Adrenal gland (tissue), 12 donors: Measurements from ENCODE around the gene AVPR1A. TPM values are rescaled to one million over a fixed set of nuclear protein-coding genes. Genes with fewer than 3 reads are reported as not detected.

Source experiments
- DNase-seq, 7 donors: peaks; one replicate each; pipeline ENCODE4 v3.0.0-alpha.2; 2019 to 2020
- H3K27ac ChIP-seq, 5 donors: fragments of 200-600 bp; sonication (generic) in 4 of 5; 1 replicate in 3 of 5; 2 replicates in 2 of 5; pipeline versions ENCODE4 v1.5.1 to v1.8.0; 2016 to 2020; ENCODE audit warnings: mild to moderate bottlenecking in 1 of 5
- H3K27me3 ChIP-seq: fragments of 200-600 bp; 2 replicates; pipeline ENCODE4 v1.8.0; 2021
- H3K36me3 ChIP-seq, 2 donors: fragments of 200-600 bp; replicated peaks in 1 of 2; 1 replicate in 1 of 2; 2 replicates in 1 of 2; pipeline versions ENCODE4 v1.5.1 to v1.8.0; 2018 to 2022
- H3K4me1 ChIP-seq, 2 donors: fragments of 200-600 bp; replicated peaks in 1 of 2; 1 replicate in 1 of 2; 2 replicates in 1 of 2; pipeline versions ENCODE4 v1.5.1 to v1.8.0; 2018 to 2021
- H3K4me3 ChIP-seq, 4 donors: fragments of 200-600 bp; sonication (generic) in 3 of 4; one replicate each; pipeline ENCODE4 v1.5.1; 2016 to 2018
- H3K9me3 ChIP-seq, 3 donors: fragments of 200-600 bp; sonication (generic) in 1 of 3; replicated peaks in 1 of 3; 1 replicate in 2 of 3; 2 replicates in 1 of 3; pipeline versions ENCODE4 v1.5.1 to v1.8.0; 2016 to 2021
- POLR2A ChIP-seq, 2 donors: fragments of 450-650 bp; IDR thresholded peaks; one replicate each; pipeline ENCODE4 v1.6.1; 2017; ENCODE audit warnings: antibody characterized with exemption in 2 of 2, mild to moderate bottlenecking in 2 of 2, moderate library complexity in 1 of 2
- WGBS, 4 donors: extraction: QIAGEN DNeasy Blood & Tissue Kit in 2 of 4; methylation state at CpG; one replicate each; pipeline versions ENCODE4 v1.1.5 to v1.1.7; 2013 to 2017; 5-methylcytosine and 5-hydroxymethylcytosine counted together
- intact Hi-C, 2 donors: fragments of 100-400 bp; cut with DNase I; formaldehyde crosslinking; loops; one replicate each; pipeline versions ENCODE4 v1.14.1 to v1.15.0; 2022 to 2023
- polyA plus RNA-seq, 3 donors: library from polyadenylated mRNA; stranded (reverse); fragments of 200-250 nt in 2 of 3; fragments of 350-450 nt in 1 of 3; fragmentation: Illumina TruSeq in 1 of 3; extraction: RNeasy Lipid Tissue Mini Kit (QIAGEN cat#74804) in 1 of 3; gene quantifications; one replicate each; pipeline ENCODE4 v1.2.3, GENCODE V29; 2013 to 2014
- total RNA-seq, 9 donors: library from RNA; depleted of rRNA in 4 of 9; stranded (reverse); fragments of >200 nt in 4 of 9; fragments of 120-200 nt in 1 of 9; fragmentation: NEBNext Ultra II Directional in 1 of 9; extraction: Animal tissue kit (Norgen Biotek cat#: 25700) in 1 of 9; gene quantifications; one replicate each; pipeline versions ENCODE4 v1.1.0 to v1.2.4, GENCODE V29; 2013 to 2023
- TF ChIP-seq, protein P1 (sequence below), 6 experiments: fragments of 450-650 bp in 4 of 6; fragments of 200-600 bp in 2 of 6; sonication (generic) in 1 of 6; IDR thresholded peaks; 1 replicate in 5 of 6; 2 replicates in 1 of 6; pipeline versions ENCODE4 v1.5.1 to v1.8.0; 2016 to 2021; ENCODE audit warnings: antibody characterized with exemption in 6 of 6, mild to moderate bottlenecking in 2 of 6, moderate library complexity in 1 of 6
- donor health status: healthy with polysubstance abuse.
- donor health status: Bipolar disorder and iron deficiency.
- donor health status: DM: yes; HTN: yes; CAD: no.
- donor health status: DM: no; HTN: no; CAD: no.
- donor health status: DM: no; HTN: no; CAD: no.
- donor health status: DM: yes; HTN: yes; CAD: no.

The AVPR1A gene
- total and polyA plus RNA-seq, 12 donors, result 1.2 to 273 (median 124) TPM

DNA sequence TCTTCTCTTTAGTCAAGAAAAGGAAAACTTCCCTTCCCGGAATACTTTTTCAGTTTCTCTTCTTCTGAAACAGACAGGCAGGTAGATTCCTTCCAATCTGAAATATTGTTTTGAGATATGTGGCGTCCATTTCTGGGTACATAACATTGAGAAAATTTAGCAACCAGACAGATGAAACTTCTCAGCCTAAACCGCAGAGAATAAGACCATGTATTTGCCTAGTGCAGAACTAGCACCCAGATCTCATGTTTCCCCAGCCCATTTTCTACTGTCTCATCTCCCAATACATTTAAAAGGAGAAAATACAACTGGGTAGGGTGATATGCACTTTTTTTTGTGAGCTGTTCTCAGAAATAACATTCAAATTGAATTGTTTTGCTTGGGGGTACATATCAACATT is 6.4 kb downstream of the AVPR1A start:
- H3K27ac ChIP-seq, result no peak overlapping the region
- no peaks in the 10 kb centered on the region for H3K9me3 ChIP-seq
- 88 to 92% (median 92%) methylated on average over 3 of the region's 3 CpGs for WGBS, 4 donors
- intact Hi-C loops, result no loop called here
- peaks cover 0 to 11% of the 10 kb centered on the region in 2 donors for H3K4me1 ChIP-seq
- no peaks in the 10 kb centered on the region for H3K36me3 ChIP-seq
- DNase-seq, result no peak
- no peaks in the 10 kb centered on the region for H3K27me3 ChIP-seq
- no peak for TF ChIP-seq POLR2A (IDR thresholded peaks at IDR 0.05)
- TF ChIP-seq, protein P1, sequence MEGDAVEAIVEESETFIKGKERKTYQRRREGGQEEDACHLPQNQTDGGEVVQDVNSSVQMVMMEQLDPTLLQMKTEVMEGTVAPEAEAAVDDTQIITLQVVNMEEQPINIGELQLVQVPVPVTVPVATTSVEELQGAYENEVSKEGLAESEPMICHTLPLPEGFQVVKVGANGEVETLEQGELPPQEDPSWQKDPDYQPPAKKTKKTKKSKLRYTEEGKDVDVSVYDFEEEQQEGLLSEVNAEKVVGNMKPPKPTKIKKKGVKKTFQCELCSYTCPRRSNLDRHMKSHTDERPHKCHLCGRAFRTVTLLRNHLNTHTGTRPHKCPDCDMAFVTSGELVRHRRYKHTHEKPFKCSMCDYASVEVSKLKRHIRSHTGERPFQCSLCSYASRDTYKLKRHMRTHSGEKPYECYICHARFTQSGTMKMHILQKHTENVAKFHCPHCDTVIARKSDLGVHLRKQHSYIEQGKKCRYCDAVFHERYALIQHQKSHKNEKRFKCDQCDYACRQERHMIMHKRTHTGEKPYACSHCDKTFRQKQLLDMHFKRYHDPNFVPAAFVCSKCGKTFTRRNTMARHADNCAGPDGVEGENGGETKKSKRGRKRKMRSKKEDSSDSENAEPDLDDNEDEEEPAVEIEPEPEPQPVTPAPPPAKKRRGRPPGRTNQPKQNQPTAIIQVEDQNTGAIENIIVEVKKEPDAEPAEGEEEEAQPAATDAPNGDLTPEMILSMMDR (IDR thresholded peaks at IDR 0.05), result no peak
- no peak overlapping the region for H3K4me3 ChIP-seq

DNA sequence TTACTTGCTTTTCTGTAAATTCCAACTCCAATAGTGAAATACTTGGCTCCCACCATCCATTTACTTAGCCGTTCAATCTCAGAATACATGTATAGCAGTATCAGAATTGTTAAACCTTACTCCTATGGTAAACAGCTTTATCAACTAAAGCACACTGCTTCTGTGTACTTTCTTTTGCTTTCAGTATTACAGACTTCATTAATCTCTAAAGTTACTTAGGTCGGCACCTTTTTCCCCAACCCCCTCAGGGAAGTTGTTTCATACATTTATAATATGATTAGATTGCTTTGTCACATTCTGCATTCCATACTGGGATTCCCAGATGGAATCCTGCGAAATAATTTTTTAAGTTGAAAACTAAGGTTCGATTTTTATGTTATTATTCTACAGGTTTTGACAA is 12.5 kb downstream of the AVPR1A start:
- 67 to 89% (median 78%) methylated on average over 4 of the region's 4 CpGs for WGBS, 4 donors

DNA sequence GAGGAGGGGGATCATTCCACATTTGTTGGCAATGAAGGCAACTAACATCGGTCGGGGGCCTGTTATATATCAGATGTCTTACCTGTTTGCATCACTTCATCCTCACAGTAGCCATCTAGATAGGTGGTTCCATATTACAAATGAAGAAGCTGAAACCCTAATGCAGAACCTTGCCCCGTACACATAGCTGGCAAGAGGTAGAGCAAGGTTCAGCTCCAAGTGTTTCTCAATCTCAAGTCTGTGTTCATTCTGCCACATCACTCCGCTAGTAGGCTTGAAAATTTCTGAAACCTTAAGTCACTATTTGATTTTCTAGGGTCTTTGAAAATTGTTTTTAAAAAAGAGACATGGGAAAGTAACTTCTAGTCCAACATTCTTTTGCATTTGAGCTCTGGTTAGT is 17.0 kb downstream of the AVPR1A start:
- H3K4me3 ChIP-seq, result no peak overlapping the region
- H3K36me3 ChIP-seq, result no peaks in the 10 kb centered on the region
- intact Hi-C loops, result no loop called here
- WGBS, 4 donors, result 87 to 93% (median 92%) methylated on average over 4 of the region's 4 CpGs
- H3K27me3 ChIP-seq, result no peaks in the 10 kb centered on the region
- no peaks in the 10 kb centered on the region for H3K9me3 ChIP-seq
- TF ChIP-seq, protein P1 (IDR thresholded peaks at IDR 0.05), result no peak
- no peak for TF ChIP-seq POLR2A (IDR thresholded peaks at IDR 0.05)
- no peak overlapping the region for H3K27ac ChIP-seq
- DNase-seq, result no peak
- no peaks in the 10 kb centered on the region for H3K4me1 ChIP-seq

More for the DNA sequence above, 12.5 kb downstream of the AVPR1A start:
- no peaks in the 10 kb centered on the region for H3K27me3 ChIP-seq
- no peaks in the 10 kb centered on the region for H3K36me3 ChIP-seq
- no peak overlapping the region for H3K4me3 ChIP-seq
- no peak for DNase-seq
- H3K9me3 ChIP-seq, result no peaks in the 10 kb centered on the region
- TF ChIP-seq POLR2A (IDR thresholded peaks at IDR 0.05), result no peak
- TF ChIP-seq, protein P1 (IDR thresholded peaks at IDR 0.05), result no peak
- no peak overlapping the region for H3K27ac ChIP-seq
- H3K4me1 ChIP-seq, result no peaks in the 10 kb centered on the region
- intact Hi-C loops, result no loop called here

DNA sequence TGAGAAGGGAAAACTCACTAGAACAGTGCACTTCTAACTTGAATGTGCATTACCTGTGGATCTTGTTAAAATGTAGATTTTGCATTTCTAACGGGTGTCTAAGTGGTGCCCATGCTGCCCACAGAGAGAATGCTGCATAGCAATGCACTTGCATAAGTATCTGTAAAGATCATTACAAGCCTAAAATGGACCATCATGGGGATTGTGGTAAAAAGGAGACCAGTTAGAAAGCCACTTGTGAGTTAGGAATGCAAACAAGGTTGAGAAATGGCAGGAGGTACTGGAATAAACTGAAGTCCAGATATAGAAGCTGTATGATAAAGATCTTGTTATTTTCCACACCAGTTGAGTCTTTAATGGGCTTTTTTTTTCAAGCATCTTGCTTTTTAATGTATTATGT is 18.8 kb downstream of the AVPR1A start:
- no peaks in the 10 kb centered on the region for H3K36me3 ChIP-seq
- H3K4me3 ChIP-seq, result no peak overlapping the region
- TF ChIP-seq, protein P1 (IDR thresholded peaks at IDR 0.05), result no peak
- TF ChIP-seq POLR2A (IDR thresholded peaks at IDR 0.05), result no peak
- H3K9me3 ChIP-seq, result no peaks in the 10 kb centered on the region
- H3K27me3 ChIP-seq, result no peaks in the 10 kb centered on the region
- H3K27ac ChIP-seq, result no peak overlapping the region
- intact Hi-C loops, result no loop called here
- H3K4me1 ChIP-seq, result no peaks in the 10 kb centered on the region
- WGBS, 4 donors, result 84 to 100% (median 92%) methylated on average over 1 of the region's 1 CpG
- no peak for DNase-seq
